ENCODE data around the gene STXBP6. TPM values are rescaled to one million over a fixed set of nuclear protein-coding genes. Genes with fewer than 3 reads are reported as not detected.
A peak's percentile ranks its signal among the peaks of the same experiment; 100 is the strongest.

The STXBP6 gene
- total RNA-seq, 2 donors from 2014 or later: 11.0 to 23.9 TPM

DNA sequence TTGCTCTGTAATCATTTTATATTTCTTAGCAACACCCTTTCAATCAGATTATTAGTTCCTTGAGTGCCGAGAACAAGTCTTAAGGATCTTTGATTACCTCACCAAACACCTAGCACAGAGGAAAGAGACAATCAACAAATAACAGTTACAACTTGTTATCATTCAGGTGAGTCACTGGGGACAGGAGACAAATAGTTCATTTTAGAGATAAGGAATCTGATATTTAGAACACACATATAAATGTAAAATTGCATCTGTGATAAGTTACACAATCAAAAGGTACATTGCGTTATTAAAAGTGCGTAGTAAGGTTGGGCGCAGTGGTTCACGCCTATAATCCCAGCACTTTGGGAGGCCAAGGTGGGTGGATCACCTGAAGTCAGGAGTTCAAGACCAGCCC lies 5.1 kb upstream of the STXBP6 start:
- intact Hi-C loops (cut with DNase I): no loop called here
- ATAC-seq (no peak), DNase-seq (no peak)

DNA sequence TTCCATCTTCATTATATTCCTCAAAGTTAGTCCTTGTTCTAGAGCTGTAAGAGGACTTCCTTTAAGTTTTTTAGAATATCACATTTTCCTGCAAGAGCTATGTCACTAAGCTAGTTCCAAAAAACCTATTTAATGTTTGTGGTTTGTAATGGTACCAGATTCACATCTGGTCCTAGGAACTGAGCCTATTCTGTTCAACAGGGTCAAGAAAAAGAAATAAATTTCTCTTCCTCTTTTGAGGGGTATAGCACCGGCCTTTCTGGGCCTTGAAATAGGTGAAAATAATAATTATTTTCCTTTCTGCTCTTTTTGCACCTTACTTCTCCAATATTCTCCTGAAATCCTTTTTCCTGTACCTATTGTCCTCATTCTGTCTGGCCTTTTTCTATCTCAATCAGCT lies 3.6 kb upstream of the STXBP6 start:
- intact Hi-C loops (cut with DNase I): loop anchor here in 1 of 2 donors (5.0 kb wide), 1 partner anchor 74 kb away; no protein-coding TSS in a partner anchor
- ATAC-seq (no peak), DNase-seq (no peak)

DNA sequence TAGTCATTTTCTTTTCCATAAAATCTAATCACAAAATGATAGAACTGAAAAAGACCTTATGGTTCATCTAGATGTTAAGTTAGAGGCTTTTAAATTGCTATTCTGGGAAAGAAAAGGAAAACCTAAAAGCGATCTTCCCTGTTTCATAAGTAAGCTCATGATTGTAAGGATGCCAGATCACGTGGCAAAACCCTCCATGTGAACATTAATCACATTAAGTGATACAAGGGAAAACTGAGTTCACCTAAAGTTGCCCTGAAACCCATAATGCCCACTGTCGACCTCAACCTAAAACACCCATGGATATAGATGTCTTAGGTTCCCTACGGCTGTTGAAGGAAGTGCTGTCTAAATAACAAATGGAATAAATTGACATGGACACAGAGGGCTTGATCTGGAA lies 3.0 kb upstream of the STXBP6 start:
- DNase-seq: no peak
- intact Hi-C loops (cut with DNase I): loop anchor here in 1 of 2 donors (5.0 kb wide), 1 partner anchor 74 kb away; no protein-coding TSS in a partner anchor
- no peak for ATAC-seq

DNA sequence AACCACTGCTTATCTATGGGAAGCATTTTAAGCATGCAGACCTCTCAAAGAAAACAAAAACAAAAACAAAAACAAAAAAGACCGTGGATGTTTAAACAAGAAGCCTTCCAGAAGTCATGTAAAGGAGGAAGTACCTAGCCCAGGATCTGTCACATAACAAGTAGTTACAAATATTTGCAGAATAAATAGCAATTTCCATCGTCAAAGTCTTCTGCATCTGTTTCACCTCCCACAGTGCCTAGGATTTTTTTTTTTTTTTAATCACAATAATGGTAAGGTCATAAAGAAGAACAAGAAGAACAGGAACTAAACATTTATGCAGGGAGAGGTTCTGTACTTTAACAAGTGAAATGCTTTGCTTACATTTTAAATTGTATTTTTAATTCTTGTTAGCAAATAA lies 2.4 kb upstream of the STXBP6 start:
- intact Hi-C loops (cut with DNase I): loop anchor here in 1 of 2 donors (5.0 kb wide), 1 partner anchor 75 kb away; no protein-coding TSS in a partner anchor
- DNase-seq (no peak), ATAC-seq (no peak)

DNA sequence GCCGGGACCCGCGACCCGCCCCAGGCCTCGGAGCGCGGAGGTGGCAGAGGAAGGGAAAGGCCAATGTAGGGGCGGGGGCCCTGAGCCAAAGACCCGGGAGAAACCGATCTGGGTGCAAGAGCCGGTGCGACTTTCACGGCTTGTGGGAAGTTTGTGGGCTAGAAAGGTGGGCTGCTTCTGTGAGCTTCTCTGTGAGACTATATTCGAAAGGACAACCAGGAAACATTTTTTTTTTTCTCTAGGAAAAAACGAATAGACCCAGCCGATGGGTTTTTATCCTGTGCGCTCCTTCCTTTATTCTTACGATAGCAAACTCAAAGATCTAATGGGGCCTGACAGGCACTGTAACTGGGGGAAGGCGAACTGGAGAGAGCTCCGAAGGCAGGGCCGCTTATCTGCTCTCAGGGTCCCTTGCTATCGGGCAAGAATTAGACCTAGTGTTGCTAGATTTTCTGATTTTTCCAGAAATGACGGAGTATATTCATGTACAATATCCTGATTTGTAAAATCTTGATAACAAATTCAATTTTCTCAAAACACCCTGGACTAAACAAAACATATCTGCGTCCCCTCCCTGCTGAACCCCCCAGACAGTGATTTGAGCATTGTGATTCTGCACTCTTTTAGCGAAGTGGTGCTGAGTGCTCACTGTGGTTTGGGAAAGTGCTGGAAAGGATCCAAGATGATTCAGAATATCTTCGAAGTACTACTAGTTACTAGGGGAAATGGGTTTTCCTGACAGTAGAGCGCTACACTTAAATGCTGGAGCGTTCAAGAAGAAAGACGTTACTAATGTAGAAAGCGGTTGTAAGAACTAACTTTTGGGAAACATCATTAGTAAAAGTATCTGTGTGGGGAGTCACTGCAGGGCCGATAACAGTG lies 563 bp upstream of the STXBP6 start:
- intact Hi-C loops (cut with DNase I): loop anchor here in 1 of 2 donors (5.0 kb wide), 1 partner anchor 77 kb away; no protein-coding TSS in a partner anchor
- ATAC-seq (peak in 1 of 2 donors; percentile 55), DNase-seq (no peak)

DNA sequence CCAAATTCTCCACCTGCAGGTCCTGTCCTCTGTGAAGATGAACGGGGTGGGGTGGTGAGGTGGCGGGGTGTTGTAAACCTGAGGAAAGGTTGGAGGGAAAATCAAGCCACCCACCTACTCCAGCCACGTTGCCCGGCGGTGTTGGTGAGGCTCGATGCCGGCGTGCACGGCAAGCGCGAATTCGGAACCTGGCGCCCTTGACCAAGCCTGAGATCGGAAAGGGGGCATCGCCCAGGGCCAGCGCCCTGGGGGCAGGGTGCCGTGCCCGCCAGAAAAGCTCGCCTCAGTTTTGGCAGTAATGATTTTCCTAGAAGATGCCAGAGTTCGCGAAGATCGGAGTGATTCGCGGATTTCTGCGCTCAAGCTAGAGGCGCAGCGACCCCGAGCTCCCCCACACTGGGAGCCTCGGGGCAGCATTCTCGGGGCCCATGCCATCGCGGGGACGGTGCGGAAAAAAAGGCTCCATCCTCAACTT lies 817 bp downstream of the STXBP6 start:
- intact Hi-C loops (cut with DNase I): loop anchor here in 1 of 2 donors (5.0 kb wide), 1 partner anchor 83 kb away; no protein-coding TSS in a partner anchor
- peak; percentile 33 for DNase-seq
- peak; percentile 9 to 14 for ATAC-seq

DNA sequence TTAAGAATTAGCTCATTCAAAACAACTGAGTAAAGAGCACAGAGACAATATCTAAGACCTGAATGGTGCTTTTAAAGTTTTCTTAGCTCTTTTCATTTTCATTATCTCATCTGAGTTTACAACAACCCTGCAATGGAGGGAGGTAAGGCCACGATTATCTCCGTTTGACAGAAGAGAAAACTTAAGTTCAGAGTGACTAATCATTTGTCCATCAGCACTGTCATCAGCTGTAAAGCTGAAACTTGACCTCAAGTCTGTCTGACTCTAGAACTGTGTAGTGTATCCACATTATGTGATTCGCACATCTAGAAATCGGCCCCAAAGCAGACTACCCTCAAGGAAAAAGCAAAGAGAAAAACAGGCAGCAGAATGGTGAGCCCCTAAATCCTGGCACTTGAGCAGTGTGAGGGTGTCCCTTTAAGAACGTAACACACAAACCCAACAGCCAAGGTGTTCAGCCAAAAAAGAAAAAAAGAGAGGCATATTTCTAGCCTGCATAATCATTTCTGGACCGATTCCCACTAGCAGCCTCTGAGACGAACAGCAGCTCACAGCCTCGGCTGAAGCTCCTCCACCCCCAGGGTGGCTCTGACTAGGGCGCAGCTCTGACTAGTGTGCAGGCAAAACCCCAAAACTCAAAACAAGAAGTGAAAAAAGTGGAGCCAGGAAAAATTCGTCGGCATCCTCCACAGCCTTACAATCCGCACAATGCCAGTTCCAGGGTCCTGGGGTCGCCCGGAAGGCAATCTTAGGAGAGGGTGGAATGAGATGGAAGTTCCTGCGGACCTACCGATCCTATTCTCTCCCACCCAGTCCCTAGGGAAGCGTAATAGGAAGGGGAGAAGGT lies 1.6 kb downstream of the STXBP6 start:
- DNase-seq (peak; percentile 61), ATAC-seq (peak; percentile 56 to 80)
- intact Hi-C loops (cut with DNase I): loop anchor here in 1 of 2 donors (5.0 kb wide), 1 partner anchor 84 kb away; no protein-coding TSS in a partner anchor

DNA sequence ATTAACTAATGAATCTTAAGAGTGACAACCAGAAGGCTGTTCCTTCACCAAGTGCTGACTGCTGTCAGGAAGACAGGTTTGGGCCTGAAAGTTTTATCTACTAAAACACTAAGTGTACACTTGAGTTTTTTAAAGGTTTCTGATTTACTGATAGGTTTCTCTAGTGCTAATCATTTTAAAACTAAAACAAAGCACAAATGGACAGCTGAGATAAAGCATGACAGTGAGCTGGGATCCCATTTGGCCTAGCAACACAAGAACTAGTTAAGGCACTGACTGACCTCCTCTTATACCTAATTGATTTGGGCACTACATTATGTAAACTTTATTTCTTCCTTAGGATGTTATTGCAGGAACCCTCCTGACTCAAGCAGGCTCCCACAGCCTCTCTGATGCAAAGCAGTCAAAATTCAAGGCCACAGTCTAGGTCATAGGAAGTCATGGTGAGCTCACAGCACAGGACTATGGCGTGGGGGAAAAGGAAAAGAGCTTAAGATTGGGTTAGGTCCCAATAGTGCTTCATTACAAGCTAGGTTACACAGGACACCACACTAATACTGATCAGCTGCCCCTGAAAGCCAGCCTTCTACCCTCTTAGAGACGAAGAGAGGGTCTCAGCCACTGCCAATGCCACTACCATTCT lies 3.5 kb downstream of the STXBP6 start:
- no peak for ATAC-seq
- DNase-seq: no peak
- intact Hi-C loops (cut with DNase I): loop anchor here in 1 of 2 donors (5.0 kb wide), 1 partner anchor 86 kb away; no protein-coding TSS in a partner anchor

DNA sequence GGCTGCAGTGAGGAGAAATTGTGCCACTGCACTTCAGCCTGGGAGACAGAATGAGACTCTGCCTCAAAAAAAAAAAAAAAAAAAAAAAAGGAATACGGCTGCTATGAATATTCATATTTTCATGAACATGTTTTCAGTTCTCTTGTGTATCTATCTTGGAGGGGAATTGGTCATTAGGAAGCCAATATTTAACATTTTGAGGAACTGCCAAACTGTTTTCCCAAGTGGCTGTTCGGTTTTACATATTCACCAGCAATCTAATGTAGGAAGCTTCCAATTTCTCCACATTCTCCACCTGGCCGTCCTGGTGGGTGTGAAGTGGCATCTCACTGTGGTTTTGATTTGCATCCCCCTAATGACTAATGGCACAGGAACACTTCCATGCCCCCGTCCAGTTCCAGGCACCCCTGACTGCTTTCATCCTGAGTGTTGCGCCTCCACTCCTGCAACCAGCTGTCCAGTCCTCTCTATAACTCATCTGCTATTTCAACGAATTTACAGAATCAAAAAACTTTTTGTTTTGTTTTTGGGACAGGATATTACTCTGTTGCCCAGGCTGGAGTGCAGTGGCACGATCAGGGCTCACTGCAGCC lies 5.7 kb downstream of the STXBP6 start:
- DNase-seq: no peak
- ATAC-seq: no peak
- intact Hi-C loops (cut with DNase I): loop anchor here in 1 of 2 donors (5.0 kb wide), 1 partner anchor 227 kb away; no protein-coding TSS in a partner anchor

DNA sequence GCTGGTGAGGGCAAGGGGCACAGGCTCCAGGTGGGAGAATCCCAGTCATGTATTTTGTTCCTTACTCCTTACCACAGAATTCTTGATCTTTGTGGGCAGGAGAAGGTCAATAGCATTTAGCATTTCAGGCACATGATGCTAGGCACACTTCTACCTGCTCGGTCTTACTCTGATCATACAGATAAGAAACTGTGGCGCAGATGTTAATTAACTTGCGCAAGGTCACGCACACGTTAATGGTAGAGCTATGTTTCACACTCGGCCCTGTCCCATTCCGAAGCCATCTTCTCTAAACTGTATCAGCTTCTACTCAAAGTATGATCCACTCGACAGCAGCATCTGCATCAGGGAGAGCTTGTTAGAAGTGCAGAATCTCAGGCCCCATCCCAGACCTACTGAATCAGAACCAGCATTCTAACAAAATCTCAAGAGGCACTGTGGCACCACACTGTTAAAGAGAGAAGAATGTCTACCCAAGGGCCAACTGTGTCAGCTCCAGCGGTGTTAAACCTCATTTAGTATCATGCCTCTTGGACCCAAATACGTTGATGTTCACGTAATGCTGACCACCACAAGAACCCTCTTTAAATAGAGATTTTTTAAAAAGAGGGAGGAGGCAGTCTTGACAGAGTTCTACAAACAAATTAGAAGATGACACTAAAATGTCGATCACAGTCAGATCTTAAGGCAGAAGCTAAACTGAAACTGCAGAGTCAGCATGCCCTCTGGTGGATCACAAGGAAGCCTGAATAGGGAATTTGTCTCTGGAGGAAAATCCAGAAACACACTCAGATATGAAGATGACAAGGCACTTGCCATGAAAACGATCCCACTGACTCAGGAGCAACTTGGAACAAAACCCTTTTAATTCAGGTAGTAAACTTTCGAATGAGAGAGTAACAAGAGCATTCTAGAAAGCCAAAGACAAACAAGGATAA lies 7.3 kb downstream of the STXBP6 start:
- ATAC-seq (peak; percentile 56 to 80), DNase-seq (peak; percentile 31)
- intact Hi-C loops (cut with DNase I): loop anchor here (2.0 to 5.0 kb wide), 3 partner anchors 225 to 308 kb away; no protein-coding TSS in a partner anchor

DNA sequence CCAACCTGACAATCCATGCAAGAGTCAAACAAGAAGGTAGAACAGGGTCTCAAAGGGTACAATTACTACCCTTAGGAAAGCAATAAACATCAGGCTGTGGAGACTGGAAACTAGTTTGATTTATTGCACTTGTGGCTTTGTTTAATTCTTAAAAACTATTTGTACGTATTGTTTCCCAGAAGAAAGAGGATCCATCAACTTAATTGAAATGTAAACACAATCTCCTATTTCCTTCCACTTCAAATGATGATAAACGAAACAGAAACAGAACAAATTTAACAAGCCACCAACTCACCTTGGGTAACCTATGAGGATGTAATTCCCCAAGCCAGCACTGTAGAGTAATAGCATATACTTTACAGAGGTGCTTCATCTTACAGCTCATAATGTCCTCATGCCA lies 8.0 kb downstream of the STXBP6 start:
- ATAC-seq: no peak
- no peak for DNase-seq
- intact Hi-C loops (cut with DNase I): loop anchor here (2.0 to 5.0 kb wide), 3 partner anchors 225 to 307 kb away; no protein-coding TSS in a partner anchor

DNA sequence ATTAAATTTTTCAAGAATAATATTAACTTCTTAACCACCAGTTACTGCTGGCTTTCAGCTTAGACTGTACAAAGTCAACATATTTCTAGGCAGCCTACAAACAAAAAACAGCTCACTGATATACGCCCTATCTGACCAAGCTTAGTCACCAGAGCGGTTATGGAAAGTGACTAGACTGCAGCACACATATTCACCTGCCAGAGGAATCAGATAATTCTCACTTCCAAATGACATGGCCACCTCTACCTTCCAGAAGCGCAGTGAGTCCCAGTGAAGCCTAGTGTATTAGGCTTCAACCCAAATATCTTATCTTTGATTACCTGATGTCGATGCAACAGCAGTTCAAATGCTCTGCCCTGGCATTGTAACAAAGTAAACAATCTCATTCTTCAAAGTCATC lies 8.5 kb downstream of the STXBP6 start:
- peak in 1 of 2 donors; percentile 19 for ATAC-seq
- no peak for DNase-seq
- intact Hi-C loops (cut with DNase I): loop anchor here in 1 of 2 donors (5.0 kb wide), 1 partner anchor 224 kb away; no protein-coding TSS in a partner anchor

DNA sequence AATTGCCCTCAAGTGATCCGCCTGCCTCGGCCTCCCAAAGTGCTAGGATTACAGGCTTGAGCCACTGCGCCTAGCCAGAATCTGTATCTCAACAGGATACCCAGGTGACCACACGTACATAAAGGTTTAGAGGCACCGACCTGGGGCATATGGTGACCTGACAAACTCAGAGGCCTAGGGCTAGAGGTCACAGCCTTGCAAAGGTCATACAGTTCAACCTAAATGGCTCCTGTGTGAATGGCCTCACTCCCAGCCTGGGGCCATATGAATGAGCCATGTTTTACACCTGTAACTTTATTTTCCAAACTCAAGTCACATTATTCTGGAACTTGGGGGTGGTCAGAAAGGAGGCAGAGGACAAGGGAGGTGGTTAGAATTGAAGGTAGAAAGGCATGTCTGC lies 10.0 kb downstream of the STXBP6 start:
- no peak for ATAC-seq
- intact Hi-C loops (cut with DNase I): loop anchor here in 1 of 2 donors (5.0 kb wide), 1 partner anchor 223 kb away; no protein-coding TSS in a partner anchor
- DNase-seq: no peak

DNA sequence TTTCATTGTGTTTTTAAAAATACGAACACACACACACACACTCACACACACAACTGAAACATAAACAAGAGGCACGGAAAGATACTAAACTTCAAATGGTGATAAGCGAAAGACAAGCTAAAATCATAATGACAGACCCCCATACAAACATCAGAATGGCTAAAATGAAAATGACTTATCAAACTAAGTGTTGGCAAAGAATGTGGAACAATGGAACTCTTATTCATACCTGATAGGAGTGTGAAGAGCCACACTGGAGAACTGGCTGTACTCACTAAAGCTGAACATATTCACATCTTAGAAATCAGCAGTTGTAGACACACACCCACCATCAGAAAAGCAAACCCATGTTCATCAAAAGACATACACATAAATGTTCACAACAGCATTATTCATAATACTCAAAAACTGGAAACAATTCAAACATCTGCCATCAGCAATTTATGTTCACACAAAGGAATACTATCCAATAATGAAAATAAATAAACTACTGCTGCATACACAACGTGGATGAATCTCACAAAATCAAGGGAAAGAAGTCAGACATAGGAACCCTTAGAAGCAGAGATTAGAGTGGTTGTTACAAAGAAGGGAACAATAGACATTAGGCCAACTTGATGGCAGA lies 11.8 kb downstream of the STXBP6 start:
- intact Hi-C loops (cut with DNase I): no loop called here
- ATAC-seq: no peak
- no peak for DNase-seq

DNA sequence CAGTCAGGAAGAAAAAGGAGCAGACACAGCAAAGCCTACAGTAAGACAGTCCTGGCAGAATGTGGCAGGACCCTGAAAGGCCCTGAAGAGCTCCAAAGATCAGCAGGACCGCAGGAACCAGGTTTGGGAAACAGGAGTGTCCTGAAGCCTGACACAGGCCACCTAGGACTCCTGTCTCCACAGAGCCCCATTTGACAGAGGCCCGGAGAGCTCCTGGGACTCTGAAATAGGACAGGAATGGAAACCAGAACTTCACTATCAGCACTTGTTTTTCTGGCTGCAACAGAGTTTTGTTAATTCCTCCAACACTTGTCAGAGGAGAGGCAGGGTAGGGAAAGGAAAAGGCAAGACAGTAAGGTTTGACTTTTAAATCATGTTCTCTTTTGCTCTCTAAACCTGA lies 12.9 kb downstream of the STXBP6 start:
- intact Hi-C loops (cut with DNase I): no loop called here
- DNase-seq: no peak
- no peak for ATAC-seq

DNA sequence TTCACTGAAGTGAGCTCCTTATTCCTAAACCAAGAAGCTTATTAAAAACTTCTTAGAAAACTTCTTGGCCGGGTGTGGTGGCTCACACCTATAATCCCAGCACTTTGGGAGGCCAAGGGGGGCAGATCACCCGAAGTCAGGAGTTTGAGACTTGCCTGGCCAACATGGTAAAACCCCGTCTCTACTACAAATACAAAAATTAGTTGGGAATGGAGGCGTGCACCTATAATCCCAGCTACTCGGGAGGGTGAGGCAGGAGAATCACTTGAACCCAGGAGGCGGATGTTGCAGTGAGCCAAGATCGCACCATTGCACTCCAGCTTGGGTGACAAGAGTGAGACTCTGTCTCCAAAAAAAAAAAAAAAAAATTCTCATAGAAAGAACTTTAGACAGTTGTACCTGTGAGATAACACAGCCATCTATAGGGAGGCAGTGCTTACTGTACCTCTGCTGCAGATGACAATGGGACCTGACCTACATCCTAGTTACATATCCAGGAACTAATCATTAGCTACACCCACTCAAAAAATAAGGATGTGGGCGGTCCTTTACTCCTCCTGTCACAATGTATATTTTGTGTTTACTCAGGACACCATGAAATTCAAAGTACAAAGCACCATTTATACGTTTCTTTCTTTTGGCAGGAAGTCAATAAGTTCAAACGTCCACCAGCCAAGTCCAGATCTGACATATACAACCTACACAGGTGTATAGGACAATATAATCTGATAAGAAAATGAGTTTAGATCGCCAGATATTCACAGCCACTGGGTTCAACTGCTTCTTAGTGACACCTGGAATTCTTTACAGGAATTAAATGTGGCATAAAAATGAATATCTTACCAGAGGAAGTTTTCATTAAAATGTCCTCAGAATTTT lies 14.9 kb downstream of the STXBP6 start:
- ATAC-seq: no peak
- no peak for DNase-seq
- intact Hi-C loops (cut with DNase I): no loop called here
